ENCODE data around the gene BCAS4.
"Not testable (repeated sequence)": the region's sequence is repeated elsewhere in the genome, so short reads cannot be mapped to it uniquely, and the experiment has no call there.

- not testable (repeated sequence) for TF ChIP-seq CTCF, POLR2A (IDR thresholded peaks at IDR 0.05)
Observed at GRCh38 chr20:50765251-50765650, 29.6 kb upstream of the BCAS4 start.

Data from esophagus squamous epithelium (tissue), 4 donors.